Measurements from ENCODE around the gene LARP1.

- TF ChIP-seq MYC (IDR thresholded peaks at IDR 0.05; ENCODE audit: low read depth, low read length): no peak
- TF ChIP-seq CTCF (IDR thresholded peaks at IDR 0.05; ENCODE audit: low read depth, low read length): no peak
- TF ChIP-seq, protein P1, sequence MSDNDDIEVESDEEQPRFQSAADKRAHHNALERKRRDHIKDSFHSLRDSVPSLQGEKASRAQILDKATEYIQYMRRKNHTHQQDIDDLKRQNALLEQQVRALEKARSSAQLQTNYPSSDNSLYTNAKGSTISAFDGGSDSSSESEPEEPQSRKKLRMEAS (IDR thresholded peaks at IDR 0.05; ENCODE audit: low read depth, low read length): no peak
- TF ChIP-seq POLR2A (IDR thresholded peaks at IDR 0.05; ENCODE audit: extremely low read depth, insufficient read length): no peak
Observed at GRCh38 chr5:154795235-154795596, 40.0 kb downstream of the LARP1 start.

All from NB4 (cell line).